HAP-1 (cell line): ENCODE measurements around the gene CAMTA1.
"Not testable (repeated sequence)": the region's sequence is repeated elsewhere in the genome, so short reads cannot be mapped to it uniquely, and the experiment has no call there.

Experiments used
- DNase-seq, 2 experiments: peaks; one replicate each; pipeline ENCODE4 v3.0.0-alpha.2; 2016 to 2020; ENCODE audit warnings: low spot score in 2 of 2
- H3K27me3 ChIP-seq: fragments of 250-450 bp; sonication (Bioruptor Pico); 2 replicates; pipeline ENCODE4 v1.5.1; 2020; ENCODE audit warnings: low read depth, mild to moderate bottlenecking, moderate library complexity
- H3K36me3 ChIP-seq: fragments of 250-450 bp; sonication (Bioruptor Pico); replicated peaks from 2 replicates; pipeline ENCODE4 v1.5.1; 2020; ENCODE audit warnings: mild to moderate bottlenecking
- H3K4me1 ChIP-seq: fragments of 250-450 bp; sonication (Bioruptor Pico); 2 replicates; pipeline ENCODE4 v1.5.1; 2020; ENCODE audit warnings: mild to moderate bottlenecking
- H3K4me3 ChIP-seq: fragments of 250-450 bp; sonication (Bioruptor Pico); 2 replicates; pipeline ENCODE4 v1.5.1; 2020; ENCODE audit warnings: mild to moderate bottlenecking, moderate library complexity
- H3K9me3 ChIP-seq: fragments of 250-450 bp; sonication (Bioruptor Pico); 2 replicates; pipeline ENCODE4 v1.5.1; 2020; ENCODE audit warnings: mild to moderate bottlenecking, moderate library complexity
- in situ Hi-C: fragments of 300-500 bp; cut with MboI; formaldehyde crosslinking; loops from 3 replicates; pipeline ENCODE4 v1.14.3; 2020; ENCODE audit warnings: low sequenced_read_pairs, inconsistent platforms, mixed read lengths

CAMTA1 gene

GRCh38 chr1:7692005-7692404 lies 906.8 kb downstream of the CAMTA1 start:
- in situ Hi-C loops, result no loop called here
- no peak for DNase-seq
- Histone ChIP-seq H3K36me3 (no peaks in the 10 kb centered on the region), H3K4me3 (no peak overlapping the region), H3K27me3 (no peaks in the 10 kb centered on the region), H3K9me3 (peaks cover 3% of the 10 kb centered on the region; the same call in 1 of the 2 replicates), H3K4me1 (no peaks in the 10 kb centered on the region)

GRCh38 chr1:7693037-7693436 lies 907.8 kb downstream of the CAMTA1 start:
- H3K36me3 ChIP-seq, DNase-seq, in situ Hi-C loops, H3K4me3 ChIP-seq, H3K4me1 ChIP-seq, H3K9me3 ChIP-seq, H3K27me3 ChIP-seq: not testable (repeated sequence)

GRCh38 chr1:7693662-7694061 lies 908.4 kb downstream of the CAMTA1 start:
- no peak for DNase-seq
- H3K27me3 ChIP-seq, result no peaks in the 10 kb centered on the region
- H3K36me3 ChIP-seq, result no peaks in the 10 kb centered on the region
- in situ Hi-C loops, result no loop called here
- H3K4me1 ChIP-seq, result no peaks in the 10 kb centered on the region
- H3K4me3 ChIP-seq, result no peak overlapping the region
- peaks cover 3% of the 10 kb centered on the region; the same call in 1 of the 2 replicates for H3K9me3 ChIP-seq

GRCh38 chr1:7694600-7695496 lies 909.6 kb downstream of the CAMTA1 start:
- Histone ChIP-seq H3K4me3 (no peak overlapping the region), H3K36me3 (no peaks in the 10 kb centered on the region), H3K9me3 (peaks cover 3% of the 10 kb centered on the region; the same call in 1 of the 2 replicates), H3K27me3 (no peaks in the 10 kb centered on the region), H3K4me1 (no peaks in the 10 kb centered on the region)
- no peak for DNase-seq
- in situ Hi-C loops, result no loop called here

- DNase-seq, result no peak
- peaks cover 3% of the 10 kb centered on the region; the same call in 1 of the 2 replicates for H3K9me3 ChIP-seq
- no peak overlapping the region for H3K4me3 ChIP-seq
- H3K27me3 ChIP-seq, result no peaks in the 10 kb centered on the region
- no peaks in the 10 kb centered on the region for H3K4me1 ChIP-seq
- in situ Hi-C loops, result no loop called here
- H3K36me3 ChIP-seq, result no peaks in the 10 kb centered on the region
These were observed 910.4 kb downstream of the CAMTA1 start for GRCh38 chr1:7695497-7696117.

GRCh38 chr1:7698641-7699040 lies 913.4 kb downstream of the CAMTA1 start:
- Histone ChIP-seq H3K36me3 (no peaks in the 10 kb centered on the region), H3K4me1 (no peaks in the 10 kb centered on the region), H3K4me3 (no peak overlapping the region), H3K27me3 (peaks cover 3% of the 10 kb centered on the region; the same call in 1 of the 2 replicates), H3K9me3 (no peaks in the 10 kb centered on the region)
- in situ Hi-C loops, result no loop called here
- no peak for DNase-seq

- Histone ChIP-seq H3K4me3 (no peak overlapping the region), H3K36me3 (no peaks in the 10 kb centered on the region), H3K4me1 (peaks cover 4% of the 10 kb centered on the region; the same call in 1 of the 2 replicates), H3K9me3 (no peaks in the 10 kb centered on the region), H3K27me3 (peaks cover 4% of the 10 kb centered on the region; the same call in 1 of the 2 replicates)
- in situ Hi-C loops, result no loop called here
- no peak for DNase-seq
These were observed 917.1 kb downstream of the CAMTA1 start for GRCh38 chr1:7702365-7702764.

- Histone ChIP-seq H3K27me3 (peaks cover 4% of the 10 kb centered on the region; the same call in 1 of the 2 replicates), H3K4me1 (peaks cover 4% of the 10 kb centered on the region; the same call in 1 of the 2 replicates), H3K4me3 (peak overlapping the region; percentile 19), H3K36me3 (no peaks in the 10 kb centered on the region), H3K9me3 (no peaks in the 10 kb centered on the region)
- in situ Hi-C loops, result no loop called here
- DNase-seq, result peak in 1 of 2 experiments; percentile 60
These were observed 918.3 kb downstream of the CAMTA1 start for GRCh38 chr1:7703321-7704213.

- peak; percentile 79 to 96 for DNase-seq
- peaks cover 4% of the 10 kb centered on the region; the same call in 1 of the 2 replicates for H3K27me3 ChIP-seq
- in situ Hi-C loops, result no loop called here
- peak overlapping the region; percentile 42 for H3K4me3 ChIP-seq
- H3K9me3 ChIP-seq, result no peaks in the 10 kb centered on the region
- H3K36me3 ChIP-seq, result no peaks in the 10 kb centered on the region
- H3K4me1 ChIP-seq, result peaks cover 4% of the 10 kb centered on the region; the same call in 1 of the 2 replicates
These were observed 919.2 kb downstream of the CAMTA1 start for GRCh38 chr1:7704214-7705047.

- in situ Hi-C loops, result no loop called here
- peak overlapping the region; percentile 42 for H3K4me3 ChIP-seq
- H3K4me1 ChIP-seq, result peaks cover 4% of the 10 kb centered on the region; the same call in 1 of the 2 replicates
- DNase-seq, result peak in 1 of 2 experiments; percentile 36
- peaks cover 4% of the 10 kb centered on the region; the same call in 1 of the 2 replicates for H3K27me3 ChIP-seq
- H3K9me3 ChIP-seq, result no peaks in the 10 kb centered on the region
- H3K36me3 ChIP-seq, result no peaks in the 10 kb centered on the region
These were observed 920.0 kb downstream of the CAMTA1 start for GRCh38 chr1:7705048-7705907.

GRCh38 chr1:7705908-7706216 lies 920.6 kb downstream of the CAMTA1 start:
- no peak for DNase-seq
- H3K36me3 ChIP-seq, result no peaks in the 10 kb centered on the region
- H3K9me3 ChIP-seq, result no peaks in the 10 kb centered on the region
- H3K27me3 ChIP-seq, result peaks cover 4% of the 10 kb centered on the region; the same call in 1 of the 2 replicates
- in situ Hi-C loops, result no loop called here
- peak overlapping the region; percentile 42; the same call in 1 of the 2 replicates for H3K4me3 ChIP-seq
- H3K4me1 ChIP-seq, result peaks cover 4% of the 10 kb centered on the region; the same call in 1 of the 2 replicates

GRCh38 chr1:7707527-7707926 lies 922.3 kb downstream of the CAMTA1 start:
- Histone ChIP-seq H3K4me3 (no peak overlapping the region), H3K36me3 (no peaks in the 10 kb centered on the region), H3K27me3 (peaks cover 4% of the 10 kb centered on the region; the same call in 1 of the 2 replicates), H3K9me3 (no peaks in the 10 kb centered on the region), H3K4me1 (peaks cover 4% of the 10 kb centered on the region; the same call in 1 of the 2 replicates)
- in situ Hi-C loops, result no loop called here
- DNase-seq, result no peak
